Measurements from ENCODE around the gene AKT1S1. TPM values are rescaled to one million over a fixed set of nuclear protein-coding genes. Genes with fewer than 3 reads are reported as not detected.

Gene AKT1S1
- total RNA-seq, 2 experiments from 2014 or later = 17.3 to 19.9 TPM

DNA sequence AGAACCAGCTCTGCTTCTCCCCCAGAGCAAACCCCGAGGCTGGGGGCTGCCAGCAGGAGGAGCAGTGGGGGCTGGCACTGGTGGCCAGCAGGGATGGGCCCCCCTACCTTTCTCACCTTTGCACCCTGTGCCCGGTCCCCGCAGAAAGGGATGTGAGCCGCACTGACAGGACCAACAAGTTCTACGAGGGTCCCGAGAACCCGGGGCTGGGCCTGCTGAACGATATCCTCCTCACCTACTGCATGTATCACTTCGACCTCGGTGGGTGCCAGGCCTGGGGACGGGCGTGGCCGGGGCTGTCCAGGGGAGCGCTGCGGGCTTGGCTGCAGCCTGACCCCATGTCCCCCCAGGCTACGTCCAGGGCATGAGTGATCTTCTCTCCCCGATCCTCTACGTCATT, 7.0 kb upstream of the AKT1S1 start:
- no peak overlapping the region for H3K27ac Mint-ChIP-seq
- peaks cover 11% of the 10 kb centered on the region for H3K36me3 Mint-ChIP-seq
- ATAC-seq (ENCODE audit: low read depth) (no peak), DNase-seq (no peak)
- no peaks in the 10 kb centered on the region for H3K9me3 Mint-ChIP-seq
- H3K4me1 Mint-ChIP-seq = peaks cover 3% of the 10 kb centered on the region
- POLR2A ChIA-PET = no interaction called here
- no peak overlapping the region for H3K4me3 Mint-ChIP-seq
- no peaks in the 10 kb centered on the region for H3K27me3 Mint-ChIP-seq

DNA sequence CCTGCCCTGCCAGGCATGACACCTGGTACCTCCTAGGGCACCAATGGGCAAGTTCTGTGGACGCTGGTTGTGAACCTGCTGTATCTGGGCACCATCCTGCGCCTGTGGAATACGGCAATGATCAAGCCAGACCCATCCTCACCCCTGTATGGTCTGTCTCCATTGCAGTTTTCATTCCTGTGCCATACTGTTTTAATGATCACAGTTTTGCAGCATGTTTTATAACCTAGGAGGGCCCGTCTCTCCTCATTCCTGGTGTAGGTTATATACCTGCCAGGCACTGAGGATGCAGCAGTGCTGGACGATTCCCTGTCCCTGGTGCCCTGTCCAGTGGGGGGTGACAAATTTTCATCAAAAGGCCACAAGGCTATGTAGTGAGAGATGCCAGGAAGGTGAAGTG, 5.9 kb upstream of the AKT1S1 start:
- Mint-ChIP-seq H3K27me3 (no peaks in the 10 kb centered on the region), H3K4me1 (peaks cover 12% of the 10 kb centered on the region), H3K27ac (no peak overlapping the region), H3K36me3 (peaks cover 15% of the 10 kb centered on the region), H3K9me3 (no peaks in the 10 kb centered on the region), H3K4me3 (no peak overlapping the region)
- DNase-seq (no peak), ATAC-seq (ENCODE audit: low read depth) (no peak)
- POLR2A ChIA-PET = no interaction called here

DNA sequence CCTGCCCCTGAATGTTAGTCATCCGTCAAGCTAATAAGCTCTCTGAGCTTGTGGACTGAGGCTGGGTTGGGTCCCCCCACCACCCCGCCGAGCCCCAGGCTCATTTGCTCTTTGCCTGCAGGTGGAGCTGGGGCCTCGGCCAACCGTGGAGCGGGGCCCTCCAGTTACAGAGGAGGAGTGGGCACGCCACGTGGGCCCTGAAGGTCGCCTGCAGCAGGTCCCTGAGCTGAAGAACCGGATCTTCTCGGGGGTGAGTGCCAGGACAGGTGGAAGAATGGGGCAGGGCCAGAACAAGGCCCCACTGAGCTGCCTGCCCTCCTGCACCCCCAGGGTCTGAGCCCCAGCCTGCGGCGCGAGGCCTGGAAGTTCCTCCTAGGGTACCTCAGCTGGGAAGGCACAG, 5.5 kb upstream of the AKT1S1 start:
- POLR2A ChIA-PET = no interaction called here
- H3K27me3 Mint-ChIP-seq = no peaks in the 10 kb centered on the region
- H3K27ac Mint-ChIP-seq = no peak overlapping the region
- H3K36me3 Mint-ChIP-seq = peaks cover 17% of the 10 kb centered on the region
- DNase-seq (no peak), ATAC-seq (ENCODE audit: low read depth) (no peak)
- H3K4me3 Mint-ChIP-seq = no peak overlapping the region
- H3K9me3 Mint-ChIP-seq = no peaks in the 10 kb centered on the region
- H3K4me1 Mint-ChIP-seq = peaks cover 14% of the 10 kb centered on the region

DNA sequence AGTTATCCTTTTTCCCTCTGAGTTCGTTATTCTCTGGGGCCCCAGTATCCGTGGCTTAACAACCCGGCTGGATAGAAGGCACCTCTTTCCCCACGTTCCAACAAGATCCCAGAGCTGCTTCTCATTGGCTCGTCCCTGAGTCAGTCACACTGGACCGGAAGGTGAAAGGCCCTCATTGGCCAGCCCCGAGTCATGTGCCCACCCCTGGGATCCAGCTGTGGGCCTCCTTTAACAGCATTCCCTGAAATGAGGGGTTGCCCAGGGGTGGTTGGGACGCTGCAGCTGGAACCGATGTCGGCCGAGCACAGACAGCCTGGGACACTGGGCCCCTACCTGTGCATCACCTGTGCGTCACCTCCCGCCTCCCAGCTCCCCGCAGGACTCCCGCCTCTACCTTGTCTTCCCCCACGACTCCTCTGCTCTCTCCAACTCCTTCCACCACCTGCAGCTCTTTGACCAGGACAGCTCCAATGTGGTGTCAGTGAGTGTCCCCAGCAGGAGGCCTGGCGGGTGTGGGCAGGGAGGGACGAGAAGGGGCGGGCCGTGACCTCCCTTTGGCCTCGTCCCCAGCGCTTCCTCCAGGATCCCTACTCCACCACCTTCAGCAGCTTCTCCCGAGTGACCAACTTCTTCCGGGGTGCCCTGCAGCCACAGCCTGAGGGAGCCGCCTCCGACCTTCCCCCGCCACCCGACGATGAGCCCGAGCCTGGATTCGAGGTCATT, 4.7 kb upstream of the AKT1S1 start:
- Mint-ChIP-seq H3K27me3 (no peaks in the 10 kb centered on the region), H3K36me3 (peaks cover 17% of the 10 kb centered on the region), H3K9me3 (no peaks in the 10 kb centered on the region), H3K4me1 (peaks cover 14% of the 10 kb centered on the region), H3K4me3 (no peak overlapping the region), H3K27ac (no peak overlapping the region)
- no peak for DNase-seq
- POLR2A ChIA-PET = interaction anchor here (1.0 kb wide), 1 partner anchor 12 kb away, joined by 3 read pairs; no protein-coding TSS in a partner anchor
- ATAC-seq (ENCODE audit: low read depth) = no peak

DNA sequence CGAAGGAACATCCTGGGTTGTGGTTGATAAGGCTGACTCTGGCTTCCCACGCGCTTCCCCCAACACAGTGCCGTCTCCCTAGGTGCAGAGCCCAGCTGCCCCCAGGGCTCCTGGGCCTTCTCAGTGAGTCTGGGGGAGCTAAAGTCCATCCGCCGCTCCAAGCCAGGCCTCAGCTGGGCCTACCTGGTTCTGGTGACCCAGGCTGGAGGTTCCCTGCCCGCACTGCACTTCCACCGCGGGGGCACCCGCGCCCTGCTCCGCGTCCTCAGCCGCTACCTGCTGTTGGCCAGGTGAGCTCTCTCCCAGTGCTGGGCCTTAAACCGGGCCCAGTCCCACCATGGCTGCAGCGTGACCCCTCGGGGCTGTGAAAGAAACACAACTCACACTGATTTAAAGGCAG, 4.0 kb upstream of the AKT1S1 start:
- no peak for ATAC-seq (ENCODE audit: low read depth)
- Mint-ChIP-seq H3K27me3 (no peaks in the 10 kb centered on the region), H3K27ac (no peak overlapping the region), H3K36me3 (peaks cover 17% of the 10 kb centered on the region), H3K9me3 (no peaks in the 10 kb centered on the region), H3K4me1 (peaks cover 14% of the 10 kb centered on the region), H3K4me3 (no peak overlapping the region)
- POLR2A ChIA-PET = interaction anchor here (1.0 kb wide), 1 partner anchor 12 kb away, joined by 3 read pairs; no protein-coding TSS in a partner anchor
- DNase-seq = no peak

DNA sequence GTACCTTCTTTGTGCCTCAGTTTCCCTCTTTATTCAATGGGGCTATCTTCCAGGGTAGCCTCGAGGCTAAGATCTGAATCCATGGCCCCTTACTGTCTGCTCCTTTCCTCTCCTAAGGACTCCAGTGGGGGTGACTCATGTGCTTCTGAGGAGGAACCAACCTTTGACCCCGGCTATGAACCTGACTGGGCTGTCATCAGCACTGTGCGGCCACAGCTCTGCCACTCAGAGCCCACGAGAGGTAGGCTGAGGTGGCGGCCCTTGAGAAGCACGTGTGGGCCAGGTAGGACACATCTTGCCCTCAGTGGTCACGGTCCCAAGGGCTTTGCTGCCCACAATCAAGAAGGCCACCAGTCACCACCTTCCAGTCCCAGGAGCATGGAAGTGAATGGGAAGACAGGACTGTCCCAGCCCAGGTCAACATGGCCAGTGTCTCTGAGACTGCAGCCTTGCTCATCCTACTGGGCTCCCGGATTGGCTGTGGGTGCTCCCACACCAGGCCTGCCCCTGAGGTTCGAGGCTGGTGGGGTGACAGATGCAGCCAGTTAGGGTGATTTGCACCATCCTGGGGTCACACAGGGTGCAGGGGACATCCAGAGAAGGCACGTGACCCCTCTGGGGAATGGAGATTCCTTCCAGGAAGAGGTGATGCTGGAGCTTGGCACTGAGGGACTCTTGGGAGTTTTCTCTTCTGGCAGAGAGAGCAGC, 3.2 kb upstream of the AKT1S1 start:
- Mint-ChIP-seq H3K27ac (no peak overlapping the region), H3K4me1 (peaks cover 19% of the 10 kb centered on the region), H3K4me3 (no peak overlapping the region), H3K36me3 (peaks cover 16% of the 10 kb centered on the region), H3K9me3 (no peaks in the 10 kb centered on the region), H3K27me3 (no peaks in the 10 kb centered on the region)
- DNase-seq (no peak), ATAC-seq (ENCODE audit: low read depth) (no peak)
- POLR2A ChIA-PET = no interaction called here

DNA sequence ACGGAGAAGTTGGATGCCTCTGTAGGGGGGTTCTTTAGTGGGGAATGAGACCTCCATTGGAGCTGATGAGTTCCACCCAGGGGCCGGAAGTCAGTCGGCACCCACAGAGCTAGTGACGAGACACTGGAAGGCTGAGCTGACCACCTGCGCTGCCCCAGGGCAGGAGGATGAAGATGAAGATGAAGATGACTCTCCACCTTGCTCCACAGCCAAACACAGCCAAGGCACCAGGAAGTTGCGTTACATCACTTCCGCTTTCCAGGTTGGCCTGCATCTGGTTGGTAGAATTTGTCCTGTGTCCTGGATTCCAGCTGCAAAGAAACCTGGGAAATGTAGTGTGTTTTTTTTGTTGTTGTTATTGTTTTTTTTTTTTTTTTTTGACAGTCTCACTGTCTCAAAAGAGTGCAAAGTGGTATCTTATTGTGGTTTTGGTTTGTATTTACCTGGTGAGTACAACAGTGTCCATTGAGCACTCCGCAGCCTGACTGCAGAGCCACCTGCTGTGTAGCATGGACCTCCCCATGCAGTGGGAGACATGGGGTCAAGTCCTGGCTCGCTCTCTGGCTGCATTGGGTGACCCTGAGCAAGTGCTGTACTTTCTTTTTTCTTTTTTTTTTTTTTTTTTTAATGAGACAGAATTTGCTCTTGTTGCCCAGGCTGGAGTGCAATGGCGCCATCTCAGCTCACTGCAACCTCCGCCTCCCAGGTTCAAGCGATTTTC, 2.2 kb upstream of the AKT1S1 start:
- Mint-ChIP-seq H3K27ac (peak overlapping the region; percentile 43), H3K9me3 (no peaks in the 10 kb centered on the region), H3K4me1 (peaks cover 23% of the 10 kb centered on the region), H3K27me3 (no peaks in the 10 kb centered on the region), H3K36me3 (peaks cover 16% of the 10 kb centered on the region), H3K4me3 (no peak overlapping the region)
- no peak for DNase-seq
- ATAC-seq (ENCODE audit: low read depth) = no peak
- POLR2A ChIA-PET = no interaction called here

DNA sequence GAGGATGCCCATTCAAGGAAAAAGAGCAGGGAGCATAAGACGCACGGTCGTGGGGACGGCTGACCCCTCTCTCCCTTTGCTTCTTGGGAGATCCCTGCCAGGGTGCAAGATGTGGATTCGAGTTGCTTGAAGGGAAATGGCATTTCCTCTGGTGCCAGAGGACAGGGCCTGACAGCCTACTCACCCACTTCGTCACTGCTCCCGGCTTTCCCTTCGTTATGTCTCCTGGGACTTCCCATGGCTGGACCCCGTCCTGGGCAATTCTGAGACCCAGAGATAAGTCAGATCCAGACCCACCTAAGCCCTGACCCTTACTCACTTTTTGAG, 1.6 kb upstream of the AKT1S1 start:
- POLR2A ChIA-PET = no interaction called here
- peak overlapping the region; percentile 43 for H3K27ac Mint-ChIP-seq
- ATAC-seq (ENCODE audit: low read depth) (no peak), DNase-seq (no peak)
- H3K4me1 Mint-ChIP-seq = peaks cover 23% of the 10 kb centered on the region
- H3K27me3 Mint-ChIP-seq = no peaks in the 10 kb centered on the region
- H3K9me3 Mint-ChIP-seq = no peaks in the 10 kb centered on the region
- H3K4me3 Mint-ChIP-seq = no peak overlapping the region
- peaks cover 16% of the 10 kb centered on the region for H3K36me3 Mint-ChIP-seq

DNA sequence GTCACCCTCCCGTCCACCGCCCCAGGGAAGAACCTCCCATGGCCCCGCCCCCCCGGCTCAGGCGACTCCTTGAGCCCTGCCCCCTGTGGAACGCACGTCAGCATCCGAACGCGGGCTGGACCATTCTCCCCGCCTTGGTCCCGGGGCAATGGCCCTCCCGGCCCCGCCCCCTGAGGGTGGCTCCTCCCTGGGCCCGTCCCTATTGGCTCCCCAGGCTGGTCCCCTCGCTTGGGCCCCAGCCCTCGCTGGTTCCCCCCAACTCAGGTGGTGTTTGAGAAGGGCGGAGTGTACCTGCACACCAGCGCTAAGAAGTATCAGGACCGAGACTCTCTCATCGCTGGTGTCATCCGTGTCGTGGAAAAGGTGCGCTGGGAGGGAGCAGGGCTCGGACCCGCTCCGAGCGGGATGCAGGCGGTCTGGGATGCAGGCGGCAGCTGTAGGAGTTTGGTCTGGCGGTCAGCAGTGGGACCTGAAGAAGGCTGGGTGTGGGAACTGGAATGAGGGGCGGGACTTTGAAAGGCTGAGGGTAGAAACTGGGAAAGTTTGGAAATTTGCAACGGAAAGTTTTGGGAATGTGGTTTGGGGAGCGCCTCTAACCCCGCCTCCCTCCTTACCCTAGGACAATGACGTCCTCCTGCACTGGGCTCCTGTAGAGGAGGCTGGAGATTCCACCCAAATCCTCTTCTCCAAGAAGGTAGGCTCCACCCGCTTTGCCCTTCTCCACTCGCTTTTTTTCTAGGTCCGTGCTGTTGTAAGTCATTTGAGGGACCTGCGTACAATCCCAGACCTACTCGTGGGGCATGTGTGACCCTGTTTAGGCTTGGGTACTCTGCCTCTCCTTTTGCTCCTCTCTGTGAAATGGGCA, 956 bp upstream of the AKT1S1 start:
- POLR2A ChIA-PET = interaction anchor here (1.0 to 3.1 kb wide), 6 partner anchors 9 to 51 kb away, joined by 3 to 25 read pairs (median 8); partner anchors contain the start of genes ATF5, IL4I1, NUP62 and PNKP
- Mint-ChIP-seq H3K36me3 (peaks cover 10% of the 10 kb centered on the region), H3K27me3 (no peaks in the 10 kb centered on the region), H3K4me3 (no peak overlapping the region), H3K4me1 (peaks cover 23% of the 10 kb centered on the region), H3K9me3 (no peaks in the 10 kb centered on the region), H3K27ac (no peak overlapping the region)
- ATAC-seq (ENCODE audit: low read depth) (peak; percentile 67), DNase-seq (peak; percentile 99)

DNA sequence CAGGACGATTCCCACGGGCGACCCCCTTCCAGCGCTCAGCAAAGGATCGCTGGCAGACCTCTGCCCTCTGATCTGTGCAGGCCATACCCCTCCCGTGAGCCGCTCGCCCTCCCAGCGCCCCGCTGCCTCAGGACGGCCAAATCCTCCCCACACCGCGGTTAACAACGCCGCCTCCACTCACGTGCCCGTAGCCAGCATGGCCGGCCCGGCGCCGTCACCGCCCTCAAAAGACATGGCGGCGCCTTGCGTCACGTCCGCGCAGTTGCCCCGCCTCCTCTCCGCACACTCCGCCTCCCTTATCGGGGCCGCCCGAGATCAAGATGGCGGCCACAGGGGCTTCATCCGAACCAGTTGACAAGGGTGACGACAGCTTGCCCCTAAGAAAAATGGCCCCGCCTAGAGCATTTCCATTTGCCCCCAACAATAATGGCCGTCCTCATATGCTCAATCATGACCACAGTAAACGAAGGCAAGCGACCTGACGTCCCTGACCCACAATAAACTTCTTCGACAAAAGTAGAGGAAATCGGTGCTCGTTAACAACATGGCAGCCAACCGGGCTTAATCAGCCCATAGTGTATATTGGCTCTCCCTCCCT, 634 bp downstream of the AKT1S1 start:
- H3K36me3 Mint-ChIP-seq = peaks cover 9% of the 10 kb centered on the region
- POLR2A ChIA-PET = interaction anchor here (0.6 to 3.1 kb wide), 15 partner anchors 7 to 160 kb away, joined by 3 to 25 read pairs (median 5); partner anchors contain the start of genes ATF5, FUZ, IL4I1 and NUP62
- DNase-seq (peak; percentile 98), ATAC-seq (ENCODE audit: low read depth) (peak; percentile 59)
- H3K27ac Mint-ChIP-seq = no peak overlapping the region
- H3K4me3 Mint-ChIP-seq = no peak overlapping the region
- no peaks in the 10 kb centered on the region for H3K9me3 Mint-ChIP-seq
- H3K27me3 Mint-ChIP-seq = no peaks in the 10 kb centered on the region
- H3K4me1 Mint-ChIP-seq = peaks cover 32% of the 10 kb centered on the region

DNA sequence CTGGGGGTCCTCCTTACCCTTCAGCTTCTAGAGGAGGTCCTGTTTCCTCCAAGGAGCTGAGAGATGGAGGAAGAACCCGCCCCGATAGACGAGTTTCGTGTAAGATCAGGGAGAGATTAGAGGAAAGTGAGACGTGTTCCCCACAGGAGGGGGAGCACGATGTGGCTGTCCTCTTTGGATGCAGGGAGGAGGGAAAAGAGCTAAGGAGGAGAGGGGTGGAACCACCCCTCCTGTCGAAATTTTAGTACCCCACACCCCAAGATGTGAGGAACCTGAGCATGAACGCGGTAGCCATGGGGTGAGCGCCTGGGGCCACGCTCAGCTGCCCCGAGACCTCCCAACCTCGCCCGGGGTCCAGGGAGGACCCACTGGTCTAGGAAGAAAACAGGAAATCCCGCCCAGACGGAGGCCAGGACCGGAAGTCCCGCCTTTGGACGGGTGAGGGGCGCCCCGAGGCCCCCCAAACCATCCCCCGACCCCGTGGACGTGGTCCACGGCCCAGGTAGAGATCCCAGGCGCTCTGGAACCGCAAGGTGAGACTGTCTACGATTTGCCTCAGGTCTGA, 1.2 kb downstream of the AKT1S1 start:
- Mint-ChIP-seq H3K4me1 (peaks cover 32% of the 10 kb centered on the region), H3K4me3 (no peak overlapping the region), H3K9me3 (no peaks in the 10 kb centered on the region), H3K27ac (no peak overlapping the region), H3K36me3 (peaks cover 9% of the 10 kb centered on the region), H3K27me3 (no peaks in the 10 kb centered on the region)
- ATAC-seq (ENCODE audit: low read depth) (no peak), DNase-seq (peak; percentile 75)
- POLR2A ChIA-PET = interaction anchor here (0.6 to 3.1 kb wide), 6 partner anchors 9 to 63 kb away, joined by 4 to 25 read pairs (median 7); partner anchors contain the start of genes ATF5, FUZ, NUP62 and PNKP

DNA sequence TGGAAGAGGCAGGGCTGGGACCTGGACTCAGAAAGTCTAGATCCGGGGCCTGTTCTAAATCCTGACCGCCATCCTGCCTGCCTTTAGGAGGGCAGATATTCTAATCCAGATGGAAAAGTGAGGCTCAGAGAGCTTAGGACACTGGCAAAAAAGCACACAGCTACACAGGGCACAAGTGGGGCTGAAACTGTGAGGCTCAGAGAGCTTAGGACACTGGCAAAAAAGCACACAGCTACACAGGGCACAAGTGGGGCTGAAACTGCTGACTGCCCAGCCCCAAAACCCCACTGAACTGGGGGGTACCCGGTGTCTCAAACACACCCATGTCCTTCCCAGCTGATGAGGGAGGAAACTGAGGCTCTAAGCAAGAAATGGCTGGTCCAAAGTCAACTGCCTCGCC, 2.0 kb downstream of the AKT1S1 start:
- DNase-seq (no peak), ATAC-seq (ENCODE audit: low read depth) (no peak)
- POLR2A ChIA-PET = interaction anchor here (0.6 to 3.1 kb wide), 6 partner anchors 8 to 310 kb away, joined by 3 to 25 read pairs (median 5); partner anchors contain the start of genes ATF5, FUZ, NUP62 and PNKP
- H3K36me3 Mint-ChIP-seq = peaks cover 7% of the 10 kb centered on the region
- peaks cover 36% of the 10 kb centered on the region for H3K4me1 Mint-ChIP-seq
- no peak overlapping the region for H3K4me3 Mint-ChIP-seq
- H3K27ac Mint-ChIP-seq = no peak overlapping the region
- no peaks in the 10 kb centered on the region for H3K9me3 Mint-ChIP-seq
- H3K27me3 Mint-ChIP-seq = no peaks in the 10 kb centered on the region
